DOHH2 (cell line): ENCODE measurements around the gene TBCE.

Source experiments
- CTCF ChIP-seq: fragments of 200-600 bp; sonication (generic); IDR thresholded peaks from one replicate; pipeline ENCODE4 v1.5.1; 2014; ENCODE audit warnings: antibody characterized with exemption, mild to moderate bottlenecking, low read depth, low read length; ENCODE audit not compliant: poor library complexity, severe bottlenecking
- EZH2phosphoT487 ChIP-seq: fragments of 200-600 bp; sonication (generic); IDR thresholded peaks from 2 replicates; pipeline ENCODE4 v1.6.1; 2017; ENCODE audit warnings: borderline replicate concordance, mild to moderate bottlenecking, antibody characterized with exemption, low read length, moderate library complexity, mixed read lengths

GRCh38 chr1:235426680-235427079 lies 59.5 kb downstream of the TBCE start:
- TF ChIP-seq CTCF (no peak), EZH2phosphoT487 (no peak)
